B cell (primary cell): ENCODE results near the gene KRT24.

Experiments used
- CTCF ChIP-seq: fragments of 200-600 bp; IDR thresholded peaks from one replicate; pipeline ENCODE4 v1.8.0; 2022; ENCODE audit warnings: antibody characterized with exemption, mild to moderate bottlenecking
- EZH2 ChIP-seq: IDR thresholded peaks from 2 replicates; pipeline ENCODE4 v1.6.1; 2012; ENCODE audit warnings: borderline replicate concordance, low read depth, mild to moderate bottlenecking, moderate library complexity, low read length; ENCODE audit not compliant: insufficient read depth, poor library complexity, severe bottlenecking

GRCh38 chr17:40720899-40721298, 17.3 kb upstream of the KRT24 start:
- TF ChIP-seq EZH2 (no peak), CTCF (no peak)
